Superior temporal gyrus (tissue), 1 donor: Measurements from ENCODE around the gene SAA4.
"Not testable (repeated sequence)": the region's sequence is repeated elsewhere in the genome, so short reads cannot be mapped to it uniquely, and the experiment has no call there.

Source experiments
- DNase-seq: peaks from one replicate; pipeline ENCODE4 v3.0.0-alpha.2; 2016; ENCODE audit errors: extremely low spot score

The SAA4 gene

DNA sequence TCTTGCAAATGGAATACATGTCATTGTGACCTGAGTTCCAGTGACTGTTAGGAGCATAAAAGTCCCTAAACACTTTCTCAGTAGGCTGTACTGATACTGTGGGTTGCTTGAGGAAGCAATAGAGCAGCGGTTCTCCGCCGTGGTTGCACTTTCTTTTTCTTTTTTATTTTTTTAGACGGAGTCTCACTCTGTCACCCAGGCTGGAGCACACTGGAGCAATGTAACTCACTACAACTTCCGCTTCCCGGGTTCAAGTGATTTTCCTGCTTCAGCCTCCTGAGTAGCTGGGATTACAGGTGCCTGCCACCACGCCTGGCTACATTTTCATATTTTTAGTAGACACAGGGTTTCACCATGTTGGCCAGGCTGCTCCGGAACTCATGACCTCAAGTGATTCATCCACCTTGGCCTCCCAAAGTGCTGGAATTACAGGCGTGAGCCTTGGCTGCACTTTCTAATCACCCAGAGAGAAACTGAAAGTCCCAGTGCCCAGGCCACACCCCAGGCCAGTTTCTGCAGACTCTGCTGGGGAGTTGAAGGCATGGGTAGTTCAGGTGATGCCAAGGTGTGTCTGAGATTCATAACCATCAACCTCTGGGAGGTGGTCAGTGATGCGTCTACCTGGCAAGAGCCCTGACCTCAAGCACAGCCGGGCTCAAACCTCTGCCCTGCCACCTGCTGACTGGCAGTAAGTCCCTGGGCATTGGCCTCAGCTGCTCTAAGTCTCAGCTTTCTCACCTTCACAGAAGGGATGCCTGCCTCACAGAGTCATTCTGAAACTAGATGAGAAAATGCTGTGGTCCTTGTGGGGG is 10.0 kb upstream of the SAA4 start:
- not testable (repeated sequence) for DNase-seq

DNA sequence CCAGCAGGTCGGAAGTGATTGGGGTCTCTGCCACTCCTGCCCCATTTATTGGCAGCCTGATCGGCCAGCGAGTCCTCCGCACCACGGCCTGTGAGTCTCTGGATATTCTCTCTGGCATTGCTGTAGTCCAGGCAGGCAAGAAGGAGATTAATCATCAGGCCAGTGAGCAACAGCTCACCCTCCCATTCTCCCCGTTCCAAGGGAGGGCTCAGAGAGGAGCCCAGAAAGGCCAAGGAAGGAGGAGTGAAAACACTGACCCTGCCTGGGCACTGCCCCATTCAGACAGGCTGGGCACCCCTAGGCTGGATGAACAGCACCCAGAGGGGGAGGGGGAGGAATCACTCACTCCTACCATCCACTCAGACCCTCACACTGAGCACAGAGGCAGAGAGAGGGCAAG is 8.8 kb upstream of the SAA4 start:
- no peak for DNase-seq

DNA sequence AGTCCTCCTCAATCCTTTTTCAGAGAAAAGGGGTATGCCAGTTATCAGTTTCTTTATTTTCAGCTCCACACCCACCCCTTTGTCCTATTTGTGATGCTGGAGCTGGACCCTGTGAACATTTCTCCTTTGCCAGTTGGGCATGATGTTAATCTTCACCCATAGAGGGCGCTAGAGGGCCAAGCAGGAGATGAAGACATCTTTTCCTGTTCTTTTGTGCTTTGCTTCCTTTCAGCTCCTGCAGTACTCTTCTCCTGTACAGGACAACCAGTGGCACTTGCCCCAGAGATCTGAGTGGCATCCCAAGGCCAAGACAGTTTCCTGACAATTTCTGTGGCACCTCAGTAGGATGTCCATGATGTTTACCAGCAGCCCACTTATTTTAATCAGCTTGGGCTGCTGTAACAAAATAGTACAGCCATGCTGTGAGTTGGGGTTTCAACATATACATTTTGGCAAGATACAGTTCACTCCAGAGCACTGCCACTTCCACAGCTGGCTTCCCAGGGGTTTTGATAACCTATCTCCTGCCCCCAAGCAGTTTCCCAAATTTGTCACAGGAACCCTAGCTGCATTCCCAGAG is 7.3 kb upstream of the SAA4 start:
- DNase-seq: peak; percentile 29

DNA sequence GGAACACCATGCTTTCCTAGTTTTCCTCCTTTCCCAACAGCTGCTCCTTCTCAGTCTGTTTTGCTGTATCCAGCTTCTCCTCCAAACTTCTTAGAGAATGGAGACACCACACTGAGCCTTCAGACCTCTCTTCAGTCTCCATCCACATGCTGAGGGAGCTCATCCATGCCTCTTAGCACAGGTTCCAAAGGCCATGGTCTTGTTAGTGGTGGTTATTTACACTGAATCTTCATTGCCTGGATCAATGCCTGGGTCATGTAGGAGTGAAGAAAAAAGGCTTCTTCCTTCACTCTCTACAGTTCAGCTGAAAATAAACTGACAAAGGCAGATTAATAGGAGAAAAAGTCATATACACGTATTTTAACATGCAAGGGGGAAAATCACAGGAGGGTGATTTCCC is 3.1 kb upstream of the SAA4 start:
- DNase-seq: no peak

DNA sequence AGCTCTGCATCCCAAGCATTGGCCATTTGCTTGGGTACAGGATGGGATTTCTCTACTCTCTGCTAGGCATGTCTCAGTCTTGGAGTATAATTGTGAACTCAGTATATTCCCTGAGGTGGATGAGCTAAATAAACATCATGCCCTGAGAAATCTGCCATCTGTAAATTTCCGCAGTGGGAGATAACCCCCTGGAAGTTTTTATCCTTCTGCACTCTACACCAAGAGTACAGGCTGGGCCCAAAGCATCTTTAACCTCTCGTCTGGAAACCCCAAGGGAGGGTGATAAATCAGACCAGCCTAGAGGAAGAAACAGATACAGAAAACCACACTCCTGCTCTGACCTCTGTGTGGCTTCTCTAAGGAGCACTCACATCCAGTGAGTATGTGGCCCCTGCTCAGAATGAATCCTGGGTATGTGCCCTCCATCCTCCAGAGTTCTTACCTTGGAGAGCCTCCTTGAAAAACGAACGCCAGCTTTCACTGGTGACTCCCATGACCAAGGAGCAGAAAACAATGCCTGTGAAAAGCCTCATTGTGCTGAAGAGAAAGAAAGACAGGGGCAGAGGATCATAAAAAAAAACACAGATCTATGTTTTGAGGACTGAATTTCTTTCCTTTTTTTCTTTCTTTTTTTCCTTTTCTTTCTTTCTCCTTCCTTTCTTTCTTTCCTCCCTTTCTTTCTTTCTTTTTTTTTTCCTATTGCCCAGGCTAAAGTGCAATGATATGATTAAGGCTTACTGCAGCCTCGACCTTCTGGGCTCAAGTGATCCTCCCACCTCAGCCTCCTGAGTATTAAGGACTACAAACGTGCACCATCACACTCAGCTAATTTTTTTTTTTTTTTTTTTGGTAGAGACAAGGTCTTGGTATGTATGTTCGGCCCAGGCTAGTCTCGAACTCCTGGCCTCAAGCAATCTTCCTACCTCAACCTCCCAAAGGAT is 938 bp downstream of the SAA4 start:
- DNase-seq: no peak

DNA sequence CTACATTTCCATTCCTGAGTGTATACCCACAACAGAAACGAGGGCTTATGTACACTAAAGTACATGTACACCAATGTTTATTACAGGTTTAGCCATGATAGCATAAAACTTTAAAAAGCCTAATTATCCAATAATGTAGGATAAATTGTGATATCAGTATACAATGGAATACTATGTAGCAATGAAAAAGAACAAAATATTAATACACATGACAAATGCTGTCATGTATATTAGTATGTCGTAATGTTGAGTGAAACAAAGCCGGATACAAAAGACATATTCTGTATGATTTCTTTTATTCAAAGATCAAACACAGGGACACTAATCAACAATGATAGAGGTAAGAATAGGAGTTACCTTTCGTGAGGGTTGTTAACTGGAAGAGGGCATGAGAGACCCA is 2.7 kb downstream of the SAA4 start:
- DNase-seq: no peak

DNA sequence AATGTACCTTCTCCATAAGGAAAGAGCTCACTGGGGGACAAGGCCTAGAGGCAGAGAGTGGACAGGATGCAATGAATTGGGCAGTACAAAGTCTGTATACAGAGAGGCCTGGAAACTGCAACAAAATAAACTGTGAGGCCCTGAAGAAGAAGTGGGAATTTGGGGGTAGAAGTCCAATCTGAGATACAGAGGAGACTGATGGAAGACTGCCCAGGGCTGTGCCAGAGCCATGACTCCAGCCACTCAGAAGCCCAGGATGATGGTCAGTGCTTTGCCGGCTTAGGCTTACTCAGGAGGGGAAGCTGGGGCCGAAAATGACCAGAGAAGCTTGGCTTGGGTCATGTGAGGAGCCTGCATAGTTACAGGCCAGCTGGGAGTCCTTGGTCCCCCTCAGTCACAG is 5.7 kb downstream of the SAA4 start:
- no peak for DNase-seq

DNA sequence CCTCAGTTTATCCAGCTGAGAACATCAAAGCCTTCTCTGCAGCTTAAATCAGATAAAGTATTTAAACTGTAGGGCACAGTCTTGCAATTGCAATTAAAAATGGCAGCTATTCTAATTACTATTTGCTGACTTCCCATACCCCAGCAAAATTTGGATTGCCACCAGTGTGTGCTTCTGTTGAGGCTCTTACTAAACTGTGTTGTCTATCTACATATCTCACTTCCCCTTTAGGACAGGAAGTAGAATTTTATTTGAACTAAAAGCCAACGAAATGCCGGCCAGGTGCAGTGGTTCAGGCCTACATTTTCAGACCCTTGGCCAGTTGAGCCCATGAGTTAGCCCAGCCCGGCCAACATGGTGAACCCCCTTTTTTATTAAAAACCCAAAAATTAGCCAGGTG is 7.1 kb downstream of the SAA4 start:
- DNase-seq: no peak

DNA sequence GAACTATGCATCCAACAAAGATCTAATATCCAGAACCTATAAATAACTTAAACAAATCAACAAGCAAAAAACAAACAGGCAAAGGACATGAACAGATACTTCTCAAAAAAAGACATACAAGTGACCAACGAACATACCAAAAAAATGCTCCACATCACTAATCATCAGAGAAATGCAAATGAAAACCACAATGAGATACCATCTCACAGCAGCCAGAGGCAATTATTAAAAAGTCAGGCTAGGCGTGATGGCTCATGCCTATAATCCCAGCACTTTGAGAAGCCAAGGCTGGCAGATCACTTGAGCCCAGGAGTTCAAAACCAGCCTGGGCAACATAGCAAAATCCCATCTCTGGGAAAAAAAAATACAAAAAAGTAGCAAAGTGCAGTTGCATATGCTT is 10.7 kb downstream of the SAA4 start:
- DNase-seq: no peak

DNA sequence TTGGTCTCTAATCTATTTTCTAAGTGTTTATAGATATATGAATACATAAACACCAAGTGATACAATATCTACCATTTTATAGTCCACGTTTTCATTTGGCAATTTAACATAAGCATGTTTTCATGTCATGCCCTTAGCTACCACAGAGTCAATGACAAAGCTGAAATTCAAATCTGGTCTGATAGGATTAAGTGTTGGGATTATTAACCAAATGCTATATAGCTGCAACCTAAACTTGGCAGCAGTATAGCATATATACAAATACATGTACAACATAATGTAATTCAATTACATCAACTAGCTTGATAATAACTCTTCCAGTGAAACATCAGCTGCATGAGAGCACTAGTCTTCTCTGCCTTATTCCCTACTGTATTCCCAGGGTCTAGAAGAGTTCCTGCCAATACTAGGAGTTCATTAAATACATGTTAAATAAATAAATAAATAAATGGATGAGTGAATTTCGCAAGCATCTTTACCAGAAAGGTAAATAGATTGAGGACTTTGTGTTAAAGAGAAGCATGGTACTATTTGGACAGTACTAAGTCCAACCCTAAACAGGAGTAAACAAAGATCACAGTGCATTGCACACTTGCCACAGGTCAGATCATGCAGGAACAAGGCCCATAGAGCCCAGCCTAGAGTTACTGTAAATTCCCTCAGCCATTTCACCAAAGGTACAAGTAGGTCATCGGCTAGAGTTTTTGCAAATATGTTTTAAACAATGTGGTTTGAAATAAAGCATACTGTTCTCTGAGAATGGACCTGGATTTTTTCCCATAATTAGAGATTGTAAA is 12.8 kb downstream of the SAA4 start:
- no peak for DNase-seq

DNA sequence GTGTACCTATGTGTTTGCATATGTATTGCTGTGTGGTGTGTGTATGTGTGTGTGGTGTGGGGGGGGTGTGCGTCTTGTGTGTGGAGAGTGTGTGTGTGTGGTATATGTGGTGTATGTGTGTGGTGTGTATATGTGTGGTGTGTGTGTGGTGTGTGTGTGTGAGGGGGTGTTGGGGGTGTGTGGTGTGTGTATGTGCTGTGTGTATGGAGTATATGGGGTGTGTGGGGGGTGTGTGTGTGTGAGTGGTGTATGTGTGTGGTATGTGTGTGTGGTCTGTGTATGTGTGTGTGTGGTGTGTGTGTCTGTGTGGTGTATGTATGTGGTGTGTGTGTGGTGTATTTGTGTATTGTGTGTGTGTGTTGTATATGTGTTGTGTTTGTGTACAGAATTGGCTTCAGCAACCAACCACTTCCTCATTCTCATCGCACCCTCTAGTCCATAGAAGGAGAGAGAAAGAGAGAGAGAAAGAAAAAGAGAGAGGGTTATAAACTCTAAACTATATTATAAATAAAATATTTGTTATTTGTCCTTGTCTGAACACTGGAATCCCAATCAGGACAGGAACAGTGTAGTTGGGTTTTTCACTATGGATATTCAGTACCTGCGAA is 13.7 kb downstream of the SAA4 start:
- DNase-seq: no peak

DNA sequence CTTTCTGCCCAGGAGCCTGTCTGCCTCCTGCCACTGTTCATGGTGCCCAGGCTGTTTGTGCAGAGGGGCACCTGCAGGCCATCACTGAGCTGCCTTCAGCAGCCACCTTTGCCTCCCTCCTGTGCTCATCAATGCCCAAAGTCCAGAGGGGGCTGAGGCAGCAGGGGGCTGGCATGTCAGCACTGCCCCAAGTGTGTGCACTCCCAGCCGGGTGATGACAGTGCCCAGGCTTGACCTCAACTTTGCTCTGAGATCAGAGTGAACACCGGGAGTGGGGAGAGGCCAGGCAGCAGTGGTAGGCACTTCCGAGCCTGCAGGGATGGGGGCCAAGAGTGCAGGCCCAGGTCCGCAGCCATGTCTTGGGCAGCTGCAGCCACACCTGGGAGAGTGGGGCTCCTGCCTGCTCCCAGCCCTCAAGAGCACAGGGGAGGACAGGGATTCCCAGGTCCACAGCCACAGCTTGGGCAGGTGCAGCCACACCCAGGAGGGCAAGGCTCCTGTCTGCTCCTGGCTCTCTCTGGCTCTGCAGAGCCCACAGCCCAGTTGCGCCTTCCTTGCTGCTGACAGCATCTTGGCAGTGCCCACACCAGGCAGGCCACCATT is 15.2 kb downstream of the SAA4 start:
- DNase-seq: no peak

DNA sequence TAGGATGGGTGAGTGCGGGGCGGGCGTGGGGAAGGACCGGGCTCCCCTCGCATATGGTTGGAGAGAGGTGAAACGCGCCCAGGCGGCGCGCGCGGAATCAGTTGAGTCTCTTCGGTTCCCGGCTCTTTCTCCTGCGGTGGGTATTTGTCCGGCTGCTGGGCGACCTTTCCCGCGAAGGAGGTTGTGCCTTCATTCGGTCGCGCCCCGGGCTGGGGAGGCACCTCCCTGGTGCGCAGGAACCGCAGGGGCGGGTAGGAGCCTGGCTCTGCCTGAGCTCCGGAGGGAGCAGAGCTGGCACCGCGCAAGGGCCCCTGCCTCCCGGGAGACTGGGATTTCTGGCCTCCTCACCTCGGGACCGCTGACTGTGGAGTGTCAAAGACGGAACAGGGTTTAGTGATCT is 27.5 kb downstream of the SAA4 start:
- DNase-seq: no peak

DNA sequence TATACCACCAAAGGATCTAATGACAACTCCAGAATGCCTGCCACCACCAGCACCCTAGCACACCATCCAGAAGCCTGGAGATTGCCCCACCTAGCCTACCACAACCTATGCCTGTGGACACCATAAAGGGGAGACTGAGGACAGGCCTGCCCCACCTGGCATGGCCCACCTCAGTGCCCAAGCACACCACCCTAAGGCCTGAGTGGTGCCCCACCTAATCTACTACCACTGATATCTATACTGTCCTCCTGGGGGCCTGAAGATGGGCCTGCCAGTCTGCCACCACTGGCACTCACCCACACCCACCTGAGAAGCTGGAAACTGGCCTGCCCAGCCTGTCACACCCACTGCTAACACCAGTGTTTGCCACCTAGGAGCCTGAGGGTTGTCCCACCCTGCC is 31.8 kb downstream of the SAA4 start:
- no peak for DNase-seq

DNA sequence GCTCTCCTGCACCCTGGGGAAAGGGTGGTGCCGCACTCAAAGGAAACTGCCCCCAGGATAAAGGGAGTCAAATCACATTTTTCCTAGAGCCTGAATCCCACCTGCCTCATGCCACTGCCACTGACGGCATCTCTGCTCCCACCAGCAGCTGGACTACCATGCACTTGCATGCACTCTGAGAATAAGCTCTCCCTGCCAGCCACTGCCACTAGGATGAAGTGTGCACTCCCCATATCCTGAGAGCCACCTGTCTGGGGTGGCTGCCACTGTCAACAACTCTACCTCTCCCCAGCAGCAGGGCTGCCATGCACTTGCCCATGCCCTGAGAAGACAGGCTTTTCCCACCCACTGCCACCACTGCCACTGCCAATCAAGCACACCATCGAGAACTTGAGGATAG is 32.4 kb downstream of the SAA4 start:
- DNase-seq: no peak

DNA sequence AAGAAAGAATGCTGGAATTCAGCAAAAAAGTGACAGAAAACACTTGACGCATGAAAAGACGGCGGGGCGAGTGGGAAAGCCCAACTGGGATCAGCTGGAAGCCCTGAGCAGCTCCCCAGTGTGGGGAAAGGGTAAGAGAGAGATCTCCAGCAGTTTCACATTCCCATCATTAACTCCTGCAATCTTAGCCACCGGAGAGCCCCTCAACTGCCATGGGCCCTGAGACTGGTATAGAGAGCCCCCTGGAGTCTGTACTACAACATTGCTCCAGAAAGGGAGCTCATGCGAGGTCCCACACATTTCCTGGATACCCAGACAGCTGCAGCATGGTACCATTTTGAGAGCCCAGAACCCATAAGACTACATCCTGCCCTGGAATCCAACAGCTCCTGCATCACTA is 32.9 kb downstream of the SAA4 start:
- DNase-seq: no peak

DNA sequence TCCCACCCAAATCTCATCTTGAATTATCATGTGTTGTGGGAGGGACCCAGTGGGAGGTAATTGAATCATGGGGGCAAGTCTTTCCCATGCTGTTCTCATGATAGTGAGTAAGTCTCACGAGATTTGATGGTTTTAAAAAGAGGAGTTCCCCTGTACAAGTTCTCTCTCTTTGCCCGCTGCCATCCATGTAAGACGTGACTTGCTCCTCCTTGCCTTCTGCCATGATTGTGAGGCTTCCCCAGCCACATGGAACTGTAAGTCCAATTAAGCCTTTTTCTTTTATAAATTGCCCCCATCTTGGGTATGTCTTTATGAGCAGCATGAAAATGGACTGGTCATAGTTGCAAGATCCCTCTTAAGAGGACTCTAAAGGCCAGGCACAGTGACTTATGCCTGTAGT is 38.9 kb downstream of the SAA4 start:
- DNase-seq: not testable (repeated sequence)

DNA sequence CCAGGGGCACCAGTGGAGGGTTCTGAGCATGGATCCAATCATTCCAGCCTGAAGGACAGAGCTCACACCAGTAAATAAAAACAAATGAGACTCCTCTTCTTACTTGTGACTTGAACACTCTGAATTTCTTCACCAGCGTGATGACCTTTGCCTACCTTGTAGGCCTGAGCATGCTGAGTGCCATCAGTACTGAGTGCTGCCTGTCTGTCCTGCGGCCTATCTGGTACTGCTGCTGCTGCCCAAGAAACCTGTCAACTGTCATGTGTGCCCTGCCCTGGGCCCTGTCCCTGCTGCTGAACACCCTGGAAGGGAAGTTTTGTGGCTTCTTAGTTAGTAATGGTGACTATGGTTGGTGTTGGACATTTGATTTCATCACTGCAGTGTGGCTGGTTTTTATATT is 40.1 kb downstream of the SAA4 start:
- DNase-seq: no peak

DNA sequence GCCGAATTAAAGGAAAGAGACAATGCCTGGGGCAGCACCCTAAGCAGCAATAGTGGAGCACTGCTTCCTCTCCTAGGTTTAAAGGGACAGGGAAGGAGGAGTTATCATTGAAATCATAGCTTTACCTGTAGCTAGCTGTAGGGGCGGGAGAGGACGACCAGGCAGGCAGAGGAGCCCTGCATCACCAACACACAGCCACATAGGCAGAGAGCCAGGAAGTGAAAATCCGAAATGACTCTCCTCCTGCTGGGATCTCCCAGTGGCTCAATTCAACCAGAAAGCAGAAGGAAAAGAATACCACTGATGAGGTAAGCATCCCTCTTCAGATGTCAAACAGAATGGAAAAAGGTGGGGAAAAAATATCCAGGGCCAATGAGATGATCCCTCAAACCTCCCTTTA is 43.6 kb downstream of the SAA4 start:
- DNase-seq: no peak

DNA sequence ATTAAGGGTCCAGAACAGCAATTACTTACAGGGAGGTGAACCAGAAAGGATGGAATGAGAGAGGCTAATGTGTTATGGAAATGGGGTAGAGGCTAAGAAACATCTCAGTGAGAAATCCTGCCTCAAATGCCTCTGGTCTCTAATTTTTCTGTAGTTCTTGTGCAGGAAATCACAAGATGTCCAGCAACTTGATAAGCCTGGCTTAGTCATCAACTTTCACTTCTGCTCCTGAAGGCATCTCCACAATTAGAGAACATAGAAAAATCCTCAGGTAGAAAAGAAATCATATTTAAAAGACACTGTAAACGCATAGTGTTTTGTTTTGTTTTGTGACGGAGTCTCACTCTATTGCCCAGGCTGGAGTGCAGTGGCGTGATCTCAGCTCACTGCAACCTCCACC is 45.2 kb downstream of the SAA4 start:
- no peak for DNase-seq
